Right atrium auricular region (tissue), 2 donors: ENCODE measurements around the gene SCG3. TPM values are rescaled to one million over a fixed set of nuclear protein-coding genes. Genes with fewer than 3 reads are reported as not detected.

ENCODE experiments used
- DNase-seq: peaks from one replicate; pipeline ENCODE4 v3.0.0-alpha.2; 2019; ENCODE audit warnings: low spot score
- H3K27ac ChIP-seq, 2 donors: fragments of 200-600 bp; sonication (generic); 1 replicate in 1 of 2; 2 replicates in 1 of 2; pipeline ENCODE4 v1.5.1; 2016 to 2019
- H3K27me3 ChIP-seq, 2 donors: fragments of 200-600 bp; sonication (generic); one replicate each; pipeline versions ENCODE4 v1.5.1 to v1.6.0; 2017 to 2019
- H3K36me3 ChIP-seq: fragments of 200-600 bp; sonication (generic); one replicate; pipeline ENCODE4 v1.5.1; 2016
- H3K4me1 ChIP-seq, 2 donors: fragments of 200-600 bp; sonication (generic); one replicate each; pipeline versions ENCODE4 v1.5.1 to v1.6.0; 2017 to 2019
- H3K4me3 ChIP-seq, 2 donors: fragments of 200-600 bp; sonication (generic); 1 replicate in 1 of 2; 2 replicates in 1 of 2; pipeline ENCODE4 v1.5.1; 2017 to 2019; ENCODE audit warnings: mild to moderate bottlenecking in 1 of 2, moderate library complexity in 1 of 2
- H3K9me3 ChIP-seq, 2 donors: fragments of 200-600 bp; sonication (generic); one replicate each; pipeline ENCODE4 v1.5.1; 2019
- total RNA-seq, 2 donors: library from RNA; depleted of rRNA; stranded (reverse); fragments of >200 nt; gene quantifications; one replicate each; pipeline ENCODE4 v1.1.0, GENCODE V29; 2016
- TF ChIP-seq, protein P1 (sequence below), 2 donors: fragments of 200-600 bp; sonication (generic); IDR thresholded peaks; one replicate each; pipeline ENCODE4 v1.5.1; 2019; ENCODE audit warnings: antibody characterized with exemption in 2 of 2

Gene SCG3
- total RNA-seq, 2 donors from 2014 or later = not detected

- no peaks in the 10 kb centered on the region for H3K9me3 ChIP-seq
- TF ChIP-seq, protein P1, sequence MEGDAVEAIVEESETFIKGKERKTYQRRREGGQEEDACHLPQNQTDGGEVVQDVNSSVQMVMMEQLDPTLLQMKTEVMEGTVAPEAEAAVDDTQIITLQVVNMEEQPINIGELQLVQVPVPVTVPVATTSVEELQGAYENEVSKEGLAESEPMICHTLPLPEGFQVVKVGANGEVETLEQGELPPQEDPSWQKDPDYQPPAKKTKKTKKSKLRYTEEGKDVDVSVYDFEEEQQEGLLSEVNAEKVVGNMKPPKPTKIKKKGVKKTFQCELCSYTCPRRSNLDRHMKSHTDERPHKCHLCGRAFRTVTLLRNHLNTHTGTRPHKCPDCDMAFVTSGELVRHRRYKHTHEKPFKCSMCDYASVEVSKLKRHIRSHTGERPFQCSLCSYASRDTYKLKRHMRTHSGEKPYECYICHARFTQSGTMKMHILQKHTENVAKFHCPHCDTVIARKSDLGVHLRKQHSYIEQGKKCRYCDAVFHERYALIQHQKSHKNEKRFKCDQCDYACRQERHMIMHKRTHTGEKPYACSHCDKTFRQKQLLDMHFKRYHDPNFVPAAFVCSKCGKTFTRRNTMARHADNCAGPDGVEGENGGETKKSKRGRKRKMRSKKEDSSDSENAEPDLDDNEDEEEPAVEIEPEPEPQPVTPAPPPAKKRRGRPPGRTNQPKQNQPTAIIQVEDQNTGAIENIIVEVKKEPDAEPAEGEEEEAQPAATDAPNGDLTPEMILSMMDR (IDR thresholded peaks at IDR 0.05) = no peak
- H3K36me3 ChIP-seq = no peaks in the 10 kb centered on the region
- H3K27ac ChIP-seq = no peak overlapping the region
- no peak for DNase-seq
- no peaks in the 10 kb centered on the region for H3K27me3 ChIP-seq
- H3K4me3 ChIP-seq = no peak overlapping the region
- H3K4me1 ChIP-seq = peaks cover 0 to 14% of the 10 kb centered on the region in 2 donors
Measured at GRCh38 chr15:51718746-51719145, 37.4 kb downstream of the SCG3 start.

- no peak for DNase-seq
- H3K27ac ChIP-seq = no peak overlapping the region
- TF ChIP-seq, protein P1 (IDR thresholded peaks at IDR 0.05) = no peak
Measured at GRCh38 chr15:51720201-51720995, 39.1 kb downstream of the SCG3 start.

GRCh38 chr15:51721199-51721960 is 40.1 kb downstream of the SCG3 start:
- Histone ChIP-seq H3K36me3 (no peaks in the 10 kb centered on the region), H3K27me3 (no peaks in the 10 kb centered on the region), H3K4me3 (no peak overlapping the region), H3K9me3 (no peaks in the 10 kb centered on the region), H3K4me1 (peaks cover 0 to 37% of the 10 kb centered on the region in 2 donors), H3K27ac (no peak overlapping the region)
- TF ChIP-seq, protein P1 (IDR thresholded peaks at IDR 0.05) = no peak
- DNase-seq = no peak

More at GRCh38 chr15:51720201-51720995, 39.1 kb downstream of the SCG3 start:
- no peaks in the 10 kb centered on the region for H3K9me3 ChIP-seq
- no peaks in the 10 kb centered on the region for H3K27me3 ChIP-seq
- peaks cover 0 to 27% of the 10 kb centered on the region in 2 donors for H3K4me1 ChIP-seq
- no peak overlapping the region for H3K4me3 ChIP-seq
- H3K36me3 ChIP-seq = no peaks in the 10 kb centered on the region

DNA sequence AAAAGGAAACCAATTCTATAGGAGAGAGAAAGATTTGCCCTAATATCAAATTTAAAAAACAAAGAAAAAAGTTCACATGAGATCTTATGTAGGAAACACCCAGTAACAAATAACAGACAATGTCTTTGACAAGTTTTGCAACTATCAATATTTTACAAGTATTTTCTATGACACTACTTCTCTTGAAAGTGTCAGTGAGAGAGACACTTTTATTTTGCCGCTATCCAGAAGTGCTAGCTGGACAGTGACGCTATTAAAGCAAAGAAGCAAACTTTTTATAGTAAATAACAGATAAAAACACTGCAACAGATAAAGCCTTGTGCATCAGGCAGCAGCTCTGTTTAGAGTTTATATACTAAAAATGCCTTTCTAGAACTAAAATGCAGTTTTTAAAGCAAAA is 42.9 kb downstream of the SCG3 start:
- H3K27me3 ChIP-seq = no peaks in the 10 kb centered on the region
- H3K4me1 ChIP-seq = peaks cover 0 to 49% of the 10 kb centered on the region in 2 donors
- H3K27ac ChIP-seq = no peak overlapping the region
- no peak for DNase-seq
- H3K36me3 ChIP-seq = no peaks in the 10 kb centered on the region
- no peaks in the 10 kb centered on the region for H3K9me3 ChIP-seq
- TF ChIP-seq, protein P1 (IDR thresholded peaks at IDR 0.05) = no peak
- H3K4me3 ChIP-seq = no peak overlapping the region

GRCh38 chr15:51724673-51725072 is 43.4 kb downstream of the SCG3 start:
- Histone ChIP-seq H3K9me3 (no peaks in the 10 kb centered on the region), H3K27ac (no peak overlapping the region), H3K4me3 (no peak overlapping the region), H3K27me3 (no peaks in the 10 kb centered on the region), H3K4me1 (peaks cover 0 to 49% of the 10 kb centered on the region in 2 donors), H3K36me3 (no peaks in the 10 kb centered on the region)
- TF ChIP-seq, protein P1 (IDR thresholded peaks at IDR 0.05) = no peak
- DNase-seq = no peak
